H1 (cell line): ENCODE measurements around the gene CEACAM7. TPM values are rescaled to one million over a fixed set of nuclear protein-coding genes. Genes with fewer than 3 reads are reported as not detected.

ENCODE experiments used
- ATF2 ChIP-seq: IDR thresholded peaks from 2 replicates; pipeline ENCODE4 v1.6.1; 2012; ENCODE audit warnings: low read length, inconsistent platforms
- BRCA1 ChIP-seq: IDR thresholded peaks from 2 replicates; pipeline ENCODE4 v1.6.1; 2012; ENCODE audit warnings: low read depth, low read length, improper control_type of control experiment
- EGR1 ChIP-seq: IDR thresholded peaks from 2 replicates; pipeline ENCODE4 v1.6.1; 2011; ENCODE audit warnings: low read depth, low read length, borderline replicate concordance
- NRF1 ChIP-seq: IDR thresholded peaks from 2 replicates; pipeline ENCODE4 v1.6.1; 2011; ENCODE audit warnings: mild to moderate bottlenecking, low read depth, low read length, improper control_type of control experiment
- RBBP5 ChIP-seq: IDR thresholded peaks from 2 replicates; pipeline ENCODE4 v1.7.1; 2012; ENCODE audit warnings: low read depth, mild to moderate bottlenecking, inconsistent platforms, low read length, moderate library complexity, borderline replicate concordance
- RXRA ChIP-seq: IDR thresholded peaks from 2 replicates; pipeline ENCODE4 v1.6.1; 2011; ENCODE audit warnings: low read depth, mild to moderate bottlenecking, low read length, moderate library complexity; ENCODE audit not compliant: insufficient read depth
- SP4 ChIP-seq: IDR thresholded peaks from 2 replicates; pipeline ENCODE4 v1.6.1; 2012; ENCODE audit warnings: low read length, inconsistent platforms
- polyA plus RNA-seq, 7 experiments: library from polyadenylated mRNA; depleted of rRNA in 3 of 7; stranded (reverse) in 5 of 7; unstranded in 2 of 7; fragments of >200 nt in 5 of 7; fragments of 200-250 nt in 2 of 7; gene quantifications; 1 replicate in 5 of 7; 2 replicates in 1 of 7; 4 replicates in 1 of 7; pipeline versions ENCODE4 v1.2.1 to v1.2.3, GENCODE V29; 2011 to 2013; ENCODE audit warnings: missing spikeins in 2 of 7, mixed read lengths in 2 of 7
- total RNA-seq: library from RNA; stranded (reverse); fragmentation: NEBNext Ultra II Directional; extraction: Animal tissue kit (Norgen Biotek cat#: 25700); gene quantifications from 2 replicates; pipeline ENCODE4 v1.2.1, GENCODE V29; 2021
- TF ChIP-seq, protein P1 (sequence below): fragments of 300-600 bp; sonication (generic); IDR thresholded peaks from 2 replicates; pipeline ENCODE4 v1.7.1; 2012; ENCODE audit warnings: low read length, moderate library complexity, mild to moderate bottlenecking, inconsistent platforms; ENCODE audit not compliant: insufficient replicate concordance

The CEACAM7 gene
- total and polyA plus RNA-seq, 2 of the 8 experiments (the other 6 are each of a cell fraction or from before 2014, with no cell fraction given): not detected

- TF ChIP-seq, protein P1, sequence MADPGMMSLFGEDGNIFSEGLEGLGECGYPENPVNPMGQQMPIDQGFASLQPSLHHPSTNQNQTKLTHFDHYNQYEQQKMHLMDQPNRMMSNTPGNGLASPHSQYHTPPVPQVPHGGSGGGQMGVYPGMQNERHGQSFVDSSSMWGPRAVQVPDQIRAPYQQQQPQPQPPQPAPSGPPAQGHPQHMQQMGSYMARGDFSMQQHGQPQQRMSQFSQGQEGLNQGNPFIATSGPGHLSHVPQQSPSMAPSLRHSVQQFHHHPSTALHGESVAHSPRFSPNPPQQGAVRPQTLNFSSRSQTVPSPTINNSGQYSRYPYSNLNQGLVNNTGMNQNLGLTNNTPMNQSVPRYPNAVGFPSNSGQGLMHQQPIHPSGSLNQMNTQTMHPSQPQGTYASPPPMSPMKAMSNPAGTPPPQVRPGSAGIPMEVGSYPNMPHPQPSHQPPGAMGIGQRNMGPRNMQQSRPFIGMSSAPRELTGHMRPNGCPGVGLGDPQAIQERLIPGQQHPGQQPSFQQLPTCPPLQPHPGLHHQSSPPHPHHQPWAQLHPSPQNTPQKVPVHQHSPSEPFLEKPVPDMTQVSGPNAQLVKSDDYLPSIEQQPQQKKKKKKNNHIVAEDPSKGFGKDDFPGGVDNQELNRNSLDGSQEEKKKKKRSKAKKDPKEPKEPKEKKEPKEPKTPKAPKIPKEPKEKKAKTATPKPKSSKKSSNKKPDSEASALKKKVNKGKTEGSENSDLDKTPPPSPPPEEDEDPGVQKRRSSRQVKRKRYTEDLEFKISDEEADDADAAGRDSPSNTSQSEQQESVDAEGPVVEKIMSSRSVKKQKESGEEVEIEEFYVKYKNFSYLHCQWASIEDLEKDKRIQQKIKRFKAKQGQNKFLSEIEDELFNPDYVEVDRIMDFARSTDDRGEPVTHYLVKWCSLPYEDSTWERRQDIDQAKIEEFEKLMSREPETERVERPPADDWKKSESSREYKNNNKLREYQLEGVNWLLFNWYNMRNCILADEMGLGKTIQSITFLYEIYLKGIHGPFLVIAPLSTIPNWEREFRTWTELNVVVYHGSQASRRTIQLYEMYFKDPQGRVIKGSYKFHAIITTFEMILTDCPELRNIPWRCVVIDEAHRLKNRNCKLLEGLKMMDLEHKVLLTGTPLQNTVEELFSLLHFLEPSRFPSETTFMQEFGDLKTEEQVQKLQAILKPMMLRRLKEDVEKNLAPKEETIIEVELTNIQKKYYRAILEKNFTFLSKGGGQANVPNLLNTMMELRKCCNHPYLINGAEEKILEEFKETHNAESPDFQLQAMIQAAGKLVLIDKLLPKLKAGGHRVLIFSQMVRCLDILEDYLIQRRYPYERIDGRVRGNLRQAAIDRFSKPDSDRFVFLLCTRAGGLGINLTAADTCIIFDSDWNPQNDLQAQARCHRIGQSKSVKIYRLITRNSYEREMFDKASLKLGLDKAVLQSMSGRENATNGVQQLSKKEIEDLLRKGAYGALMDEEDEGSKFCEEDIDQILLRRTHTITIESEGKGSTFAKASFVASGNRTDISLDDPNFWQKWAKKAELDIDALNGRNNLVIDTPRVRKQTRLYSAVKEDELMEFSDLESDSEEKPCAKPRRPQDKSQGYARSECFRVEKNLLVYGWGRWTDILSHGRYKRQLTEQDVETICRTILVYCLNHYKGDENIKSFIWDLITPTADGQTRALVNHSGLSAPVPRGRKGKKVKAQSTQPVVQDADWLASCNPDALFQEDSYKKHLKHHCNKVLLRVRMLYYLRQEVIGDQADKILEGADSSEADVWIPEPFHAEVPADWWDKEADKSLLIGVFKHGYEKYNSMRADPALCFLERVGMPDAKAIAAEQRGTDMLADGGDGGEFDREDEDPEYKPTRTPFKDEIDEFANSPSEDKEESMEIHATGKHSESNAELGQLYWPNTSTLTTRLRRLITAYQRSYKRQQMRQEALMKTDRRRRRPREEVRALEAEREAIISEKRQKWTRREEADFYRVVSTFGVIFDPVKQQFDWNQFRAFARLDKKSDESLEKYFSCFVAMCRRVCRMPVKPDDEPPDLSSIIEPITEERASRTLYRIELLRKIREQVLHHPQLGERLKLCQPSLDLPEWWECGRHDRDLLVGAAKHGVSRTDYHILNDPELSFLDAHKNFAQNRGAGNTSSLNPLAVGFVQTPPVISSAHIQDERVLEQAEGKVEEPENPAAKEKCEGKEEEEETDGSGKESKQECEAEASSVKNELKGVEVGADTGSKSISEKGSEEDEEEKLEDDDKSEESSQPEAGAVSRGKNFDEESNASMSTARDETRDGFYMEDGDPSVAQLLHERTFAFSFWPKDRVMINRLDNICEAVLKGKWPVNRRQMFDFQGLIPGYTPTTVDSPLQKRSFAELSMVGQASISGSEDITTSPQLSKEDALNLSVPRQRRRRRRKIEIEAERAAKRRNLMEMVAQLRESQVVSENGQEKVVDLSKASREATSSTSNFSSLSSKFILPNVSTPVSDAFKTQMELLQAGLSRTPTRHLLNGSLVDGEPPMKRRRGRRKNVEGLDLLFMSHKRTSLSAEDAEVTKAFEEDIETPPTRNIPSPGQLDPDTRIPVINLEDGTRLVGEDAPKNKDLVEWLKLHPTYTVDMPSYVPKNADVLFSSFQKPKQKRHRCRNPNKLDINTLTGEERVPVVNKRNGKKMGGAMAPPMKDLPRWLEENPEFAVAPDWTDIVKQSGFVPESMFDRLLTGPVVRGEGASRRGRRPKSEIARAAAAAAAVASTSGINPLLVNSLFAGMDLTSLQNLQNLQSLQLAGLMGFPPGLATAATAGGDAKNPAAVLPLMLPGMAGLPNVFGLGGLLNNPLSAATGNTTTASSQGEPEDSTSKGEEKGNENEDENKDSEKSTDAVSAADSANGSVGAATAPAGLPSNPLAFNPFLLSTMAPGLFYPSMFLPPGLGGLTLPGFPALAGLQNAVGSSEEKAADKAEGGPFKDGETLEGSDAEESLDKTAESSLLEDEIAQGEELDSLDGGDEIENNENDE: no peak
- TF ChIP-seq BRCA1 (no peak), SP4 (no peak), RBBP5 (no peak), EGR1 (no peak), RXRA (no peak), ATF2 (no peak), NRF1 (no peak)
These were observed 11.3 kb upstream of the CEACAM7 start (continued) for GRCh38 chr19:41699231-41699967.
